DOHH2 (cell line): ENCODE data around the gene SPEM3.
"Not testable (repeated sequence)": the region's sequence is repeated elsewhere in the genome, so short reads cannot be mapped to it uniquely, and the experiment has no call there.

Experiments
- H3F3A ChIP-seq: fragments of 200-600 bp; sonication (generic), shearing (Covaris generic); 2 replicates; pipeline ENCODE4 v1.6.0; 2016; ENCODE audit warnings: antibody characterized with exemption, mild to moderate bottlenecking; ENCODE audit not compliant: control insufficient read depth, insufficient read depth
- H3K27ac ChIP-seq: fragments of 200-600 bp; sonication (generic); 2 replicates; pipeline ENCODE4 v1.5.1; 2014; ENCODE audit warnings: low read depth, mild to moderate bottlenecking, low read length, moderate library complexity
- H3K27me3 ChIP-seq: fragments of 200-600 bp; sonication (generic); 2 replicates; pipeline ENCODE4 v1.6.1; 2014; ENCODE audit warnings: mild to moderate bottlenecking, low read length, mixed read lengths; ENCODE audit not compliant: control insufficient read depth
- H3K36me3 ChIP-seq: fragments of 200-600 bp; sonication (generic); 2 replicates; pipeline ENCODE4 v1.6.1; 2014; ENCODE audit warnings: mild to moderate bottlenecking, low read length, moderate library complexity, mixed read lengths; ENCODE audit not compliant: control insufficient read depth
- H3K4me1 ChIP-seq: fragments of 200-600 bp; sonication (generic); 2 replicates; pipeline ENCODE4 v1.6.1; 2014; ENCODE audit warnings: mild to moderate bottlenecking, low read length, mixed read lengths; ENCODE audit not compliant: control insufficient read depth
- H3K4me2 ChIP-seq: fragments of 200-600 bp; sonication (generic); 2 replicates; pipeline ENCODE4 v1.6.0; 2014; ENCODE audit warnings: mild to moderate bottlenecking, low read length, moderate library complexity
- H3K4me3 ChIP-seq: fragments of 200-600 bp; sonication (generic); 2 replicates; pipeline ENCODE4 v1.5.1; 2014; ENCODE audit warnings: mild to moderate bottlenecking, low read length, mixed read lengths
- H3K79me2 ChIP-seq: fragments of 200-600 bp; sonication (generic); 2 replicates; pipeline ENCODE4 v1.6.1; 2014; ENCODE audit warnings: mild to moderate bottlenecking, low read length, mixed read lengths; ENCODE audit not compliant: control insufficient read depth
- H3K9me2 ChIP-seq: fragments of 200-600 bp; sonication (generic); replicated peaks from 2 replicates; pipeline ENCODE4 v1.6.1; 2014; ENCODE audit warnings: mild to moderate bottlenecking, low read length, mixed read lengths; ENCODE audit not compliant: control insufficient read depth
- H3K9me3 ChIP-seq: fragments of 200-600 bp; sonication (generic); 2 replicates; pipeline ENCODE4 v1.6.1; 2014; ENCODE audit warnings: antibody characterized with exemption, low read length, mixed read lengths; ENCODE audit not compliant: control insufficient read depth, insufficient read depth
- H4K20me1 ChIP-seq: fragments of 200-600 bp; sonication (generic); 2 replicates; pipeline ENCODE4 v1.6.0; 2014; ENCODE audit warnings: low read depth, mild to moderate bottlenecking, antibody characterized with exemption, low read length, moderate library complexity; ENCODE audit not compliant: control insufficient read depth, insufficient read depth
- EZH2phosphoT487 ChIP-seq: fragments of 200-600 bp; sonication (generic); IDR thresholded peaks from 2 replicates; pipeline ENCODE4 v1.6.1; 2017; ENCODE audit warnings: borderline replicate concordance, mild to moderate bottlenecking, antibody characterized with exemption, low read length, moderate library complexity, mixed read lengths
- TF ChIP-seq, protein P1 (sequence below): fragments of 200-600 bp; sonication (generic); IDR thresholded peaks from one replicate; pipeline ENCODE4 v1.5.1; 2014; ENCODE audit warnings: antibody characterized with exemption, mild to moderate bottlenecking, low read depth, low read length; ENCODE audit not compliant: poor library complexity, severe bottlenecking

The SPEM3 gene

DNA sequence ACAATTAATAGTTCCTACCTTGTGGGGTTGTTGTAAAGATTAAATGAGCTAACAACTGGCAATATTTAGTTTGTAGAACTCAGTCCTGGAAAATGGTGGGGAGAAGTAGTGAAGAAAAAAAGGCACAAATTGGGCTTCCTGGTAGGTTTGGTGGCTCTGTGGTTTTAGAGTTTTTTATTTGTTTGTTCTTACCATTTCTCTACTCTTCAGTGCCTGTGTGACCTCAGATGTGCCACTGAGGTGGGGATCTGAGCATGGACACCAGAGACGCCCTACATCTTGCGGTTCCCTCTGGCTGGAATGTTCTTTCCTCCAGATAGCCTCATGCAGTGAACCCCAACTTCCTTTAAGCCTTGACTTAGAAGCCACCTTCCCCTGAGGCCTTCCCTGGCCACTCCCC, 43.1 kb downstream of the SPEM3 start:
- H3K27ac ChIP-seq: no peak overlapping the region

DNA sequence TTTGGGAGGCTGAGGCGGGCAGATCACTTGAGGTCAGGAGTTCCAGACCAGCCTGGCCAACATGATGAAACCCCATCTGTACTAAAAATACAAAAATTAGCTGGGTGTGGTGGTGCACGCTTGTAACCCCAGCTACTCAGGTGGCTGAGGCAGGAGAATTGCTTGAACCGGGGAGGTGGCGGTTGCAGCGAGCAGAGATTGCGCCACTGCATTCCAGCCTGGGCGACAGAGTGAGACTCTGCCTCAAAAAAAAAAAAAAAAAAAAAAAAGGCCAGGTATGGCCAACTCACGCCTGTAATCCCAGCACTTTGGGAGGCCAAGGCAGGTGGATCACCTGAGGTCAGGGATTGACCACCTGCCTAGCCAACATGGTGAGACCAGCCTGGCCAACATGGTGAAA, 46.1 kb downstream of the SPEM3 start:
- not testable (repeated sequence) for H3K27ac ChIP-seq, H3K4me3 ChIP-seq, H3K27me3 ChIP-seq, H3K9me3 ChIP-seq, H3F3A ChIP-seq, H3K36me3 ChIP-seq, H3K4me2 ChIP-seq, H4K20me1 ChIP-seq, H3K9me2 ChIP-seq
- Histone ChIP-seq H3K79me2 (peaks cover 41% of the 10 kb centered on the region), H3K4me1 (peaks cover 13% of the 10 kb centered on the region)

More for the DNA sequence above, 43.1 kb downstream of the SPEM3 start:
- H3K4me2 ChIP-seq: no peak overlapping the region
- no peaks in the 10 kb centered on the region for H3K9me2 ChIP-seq
- no peak overlapping the region for H3K4me3 ChIP-seq
- H3K4me1 ChIP-seq: peaks cover 13% of the 10 kb centered on the region
- H3K36me3 ChIP-seq: no peaks in the 10 kb centered on the region; the same call in 1 of the 2 replicates
- H4K20me1 ChIP-seq: no peaks in the 10 kb centered on the region
- TF ChIP-seq, protein P1, sequence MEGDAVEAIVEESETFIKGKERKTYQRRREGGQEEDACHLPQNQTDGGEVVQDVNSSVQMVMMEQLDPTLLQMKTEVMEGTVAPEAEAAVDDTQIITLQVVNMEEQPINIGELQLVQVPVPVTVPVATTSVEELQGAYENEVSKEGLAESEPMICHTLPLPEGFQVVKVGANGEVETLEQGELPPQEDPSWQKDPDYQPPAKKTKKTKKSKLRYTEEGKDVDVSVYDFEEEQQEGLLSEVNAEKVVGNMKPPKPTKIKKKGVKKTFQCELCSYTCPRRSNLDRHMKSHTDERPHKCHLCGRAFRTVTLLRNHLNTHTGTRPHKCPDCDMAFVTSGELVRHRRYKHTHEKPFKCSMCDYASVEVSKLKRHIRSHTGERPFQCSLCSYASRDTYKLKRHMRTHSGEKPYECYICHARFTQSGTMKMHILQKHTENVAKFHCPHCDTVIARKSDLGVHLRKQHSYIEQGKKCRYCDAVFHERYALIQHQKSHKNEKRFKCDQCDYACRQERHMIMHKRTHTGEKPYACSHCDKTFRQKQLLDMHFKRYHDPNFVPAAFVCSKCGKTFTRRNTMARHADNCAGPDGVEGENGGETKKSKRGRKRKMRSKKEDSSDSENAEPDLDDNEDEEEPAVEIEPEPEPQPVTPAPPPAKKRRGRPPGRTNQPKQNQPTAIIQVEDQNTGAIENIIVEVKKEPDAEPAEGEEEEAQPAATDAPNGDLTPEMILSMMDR: no peak
- TF ChIP-seq EZH2phosphoT487: no peak
- H3K9me3 ChIP-seq: no peaks in the 10 kb centered on the region
- H3F3A ChIP-seq: 0 out of 2 replicates have a peak, but pooled peaks cover 3% of the 10 kb centered on the region
- H3K79me2 ChIP-seq: peaks cover 23% of the 10 kb centered on the region
- H3K27me3 ChIP-seq: no peaks in the 10 kb centered on the region

DNA sequence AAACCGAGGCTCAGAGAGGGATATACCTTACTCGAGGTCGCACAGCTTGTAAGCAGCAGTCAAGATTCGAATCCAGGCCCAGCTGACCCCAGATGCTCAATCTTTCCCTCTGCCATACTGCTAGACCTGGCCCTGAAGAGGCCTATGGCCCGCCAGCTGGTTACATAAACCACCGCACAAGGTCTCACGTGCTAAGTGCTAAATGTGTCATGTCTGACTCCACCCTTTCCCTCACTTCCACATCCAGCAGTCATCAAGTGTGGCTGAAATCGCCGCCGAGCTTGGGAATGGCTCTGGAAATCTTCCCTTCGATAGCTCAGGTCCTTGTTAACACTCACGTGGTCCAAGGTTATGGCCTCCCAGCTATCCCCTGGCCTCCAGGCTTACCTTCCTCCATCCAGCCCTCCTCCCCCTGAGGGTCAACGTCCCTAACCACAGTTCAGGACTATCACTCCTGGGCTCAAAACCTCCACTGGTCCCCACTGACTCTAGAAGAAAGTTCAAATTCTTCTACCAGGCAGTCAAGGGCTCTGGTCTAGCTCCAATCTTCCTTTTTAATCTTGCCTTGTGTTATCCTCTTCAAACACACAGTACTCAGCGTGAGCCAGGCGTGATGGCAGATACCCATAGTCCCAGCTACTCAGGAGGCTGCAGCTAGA, 47.2 kb downstream of the SPEM3 start:
- Histone ChIP-seq H3K27ac (no peak overlapping the region), H3K9me2 (no peaks in the 10 kb centered on the region), H3K79me2 (peaks cover 44% of the 10 kb centered on the region), H4K20me1 (no peaks in the 10 kb centered on the region), H3K9me3 (no peaks in the 10 kb centered on the region), H3K27me3 (no peaks in the 10 kb centered on the region), H3K4me1 (peaks cover 24% of the 10 kb centered on the region), H3K36me3 (no peaks in the 10 kb centered on the region), H3F3A (0 out of 2 replicates have a peak, but pooled peaks cover 3% of the 10 kb centered on the region), H3K4me3 (no peak overlapping the region), H3K4me2 (no peak overlapping the region)
- no peak for TF ChIP-seq EZH2phosphoT487
- TF ChIP-seq, protein P1: no peak

DNA sequence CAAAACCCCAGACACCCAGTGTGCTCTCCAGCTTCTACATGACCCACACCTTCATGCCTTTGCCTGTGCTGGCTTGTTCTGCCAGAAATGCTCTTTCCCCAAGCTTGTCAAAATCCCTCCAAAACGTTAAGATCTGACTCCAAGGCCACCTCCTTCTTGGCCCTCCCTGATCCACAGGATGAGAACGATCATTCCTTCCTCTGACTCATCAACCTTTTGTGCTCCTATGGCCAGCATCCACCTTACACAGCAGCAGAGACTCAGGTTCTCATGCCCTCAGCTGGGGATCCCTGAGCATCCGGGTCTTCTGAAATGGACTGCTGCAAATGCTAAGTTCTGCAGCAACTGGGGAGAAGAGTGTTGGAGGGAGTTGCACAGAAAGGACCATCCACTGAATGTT, 47.8 kb downstream of the SPEM3 start:
- H3K36me3 ChIP-seq: no peaks in the 10 kb centered on the region
- no peaks in the 10 kb centered on the region for H3K27me3 ChIP-seq
- no peaks in the 10 kb centered on the region for H3K9me3 ChIP-seq
- H3K27ac ChIP-seq: no peak overlapping the region
- no peak overlapping the region for H3K4me2 ChIP-seq
- H3K9me2 ChIP-seq: no peaks in the 10 kb centered on the region
- H4K20me1 ChIP-seq: no peaks in the 10 kb centered on the region
- peaks cover 24% of the 10 kb centered on the region for H3K4me1 ChIP-seq
- peaks cover 4% of the 10 kb centered on the region; the same call in 1 of the 2 replicates for H3F3A ChIP-seq
- no peak overlapping the region for H3K4me3 ChIP-seq
- H3K79me2 ChIP-seq: peaks cover 44% of the 10 kb centered on the region
- TF ChIP-seq, protein P1: no peak
- no peak for TF ChIP-seq EZH2phosphoT487
